Measurements from ENCODE around the gene SLC1A2. TPM values are rescaled to one million over a fixed set of nuclear protein-coding genes. Genes with fewer than 3 reads are reported as not detected.

Gene SLC1A2
- total and polyA plus RNA-seq, 2 of the 4 experiments (the other 2 are of a cell fraction): 0.15 to 0.54 TPM

DNA sequence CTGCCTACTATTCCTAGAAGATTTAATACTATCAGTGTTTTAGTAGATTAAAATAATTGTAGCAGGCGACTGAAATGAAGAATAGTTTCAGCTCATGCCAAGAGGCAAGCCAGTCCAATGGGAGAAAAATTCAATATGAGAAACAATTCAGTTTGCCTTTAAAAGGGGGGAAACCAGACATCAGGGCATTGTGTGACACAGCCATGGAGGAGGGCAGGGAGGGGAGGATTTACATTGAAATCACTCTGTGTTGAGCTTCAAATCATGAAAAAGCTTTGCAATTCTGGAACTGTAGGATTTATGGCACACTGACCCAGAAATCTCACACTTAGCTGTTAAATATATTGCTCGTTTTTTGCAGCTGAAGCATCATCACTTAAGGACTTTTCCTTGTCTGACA is 4.6 kb downstream of the SLC1A2 start:
- Histone ChIP-seq H3K36me3 (ENCODE audit: control insufficient read depth, insufficient read depth, low read length) (no peaks in the 10 kb centered on the region), H4K5ac (ENCODE audit: low read depth, low read length) (no peak overlapping the region), H3K27me3 (ENCODE audit: control insufficient read depth, insufficient read depth, low read length) (peaks cover 19% of the 10 kb centered on the region), H4K91ac (ENCODE audit: insufficient read depth, low read depth, low read length) (no peak overlapping the region), H3K27ac (ENCODE audit: insufficient read depth, low read length) (no peak overlapping the region), H3K9me1 (ENCODE audit: insufficient read depth, low read length) (no peaks in the 10 kb centered on the region), H3K4me3 (ENCODE audit: insufficient read depth, low read depth, low read length) (no peak overlapping the region), H2BK20ac (ENCODE audit: low read depth, low read length) (no peak overlapping the region), H2BK120ac (ENCODE audit: low read depth, low read length) (no peak overlapping the region), H3K4me2 (ENCODE audit: low read depth, low read length) (no peak overlapping the region), H3K79me1 (ENCODE audit: low read depth in 1 of 2, low read length in 2 of 2) (0 out of 4 replicates have a peak, but pooled peaks cover 0 to 3% of the 10 kb centered on the region in 2 experiments), H4K8ac (ENCODE audit: low read depth in 2 of 2, low read length in 2 of 2) (no peak overlapping the region), H3K18ac (ENCODE audit: low read depth, low read length) (no peak overlapping the region), H2AFZ (replicated peaks; ENCODE audit: low read length, poor library complexity) (no peak overlapping the region), H3K23ac (ENCODE audit: low read depth, low read length) (no peak overlapping the region), H3K14ac (replicated peaks; ENCODE audit: low read depth, low read length) (no peak overlapping the region), H3K9me3 (ENCODE audit: control insufficient read depth, insufficient read depth, low read length) (no peaks in the 10 kb centered on the region), H3K56ac (ENCODE audit: extremely low read depth, insufficient read depth, low read length) (no peak overlapping the region), H3K4me1 (ENCODE audit: control insufficient read depth, insufficient read depth, low read length) (peaks cover 2% of the 10 kb centered on the region; the same call in 1 of the 2 replicates), H3K4ac (ENCODE audit: low read depth, low read length) (no peak overlapping the region), H2AK5ac (ENCODE audit: low read depth, low read length) (no peak overlapping the region), H3K9ac (ENCODE audit: low read depth, low read length) (no peak overlapping the region), H4K20me1 (ENCODE audit: insufficient read depth, low read length) (no peaks in the 10 kb centered on the region), H2AK9ac (replicated peaks; ENCODE audit: low read depth, low read length, poor library complexity) (no peak overlapping the region), H2BK15ac (ENCODE audit: low read depth, low read length) (no peak overlapping the region), H2BK5ac (ENCODE audit: low read depth, low read length, poor library complexity, severe bottlenecking) (no peak overlapping the region)
- ATAC-seq (ENCODE audit: low read depth) (no peak), DNase-seq (no peak)
- no TSS peak for BruUV-seq (replicated peaks)
- dilution Hi-C loops (cut with HindIII; ENCODE audit: low sequenced_read_pairs, unreplicated experiment) (no loop called here), in situ Hi-C loops (cut with MboI; ENCODE audit: low sequenced_read_pairs) (loop anchor here (5.0 kb wide), 1 partner anchor 827 kb away; no protein-coding TSS in a partner anchor), intact Hi-C loops (cut with micrococcal nuclease) (no loop called here)
- ChIA-PET POLR2A (ENCODE audit: unreplicated experiment) (interaction anchor here (0.6 kb wide), 1 partner anchor 9 kb away, joined by 4 read pairs; no protein-coding TSS in a partner anchor), CTCF (interaction anchor here (0.6 kb wide), 1 partner anchor 168 kb away, joined by 3 read pairs; no protein-coding TSS in a partner anchor)
- WGBS, 2 experiments (ENCODE audit: extremely low coverage in 2 of 2, insufficient read length in 1 of 2): no CpG with 5 or more reads among the region's 2 CpGs
- no peak for TF ChIP-seq FOS (IDR thresholded peaks at IDR 0.05; ENCODE audit: low read depth, low read length)
- no peak for TF ChIP-seq MAZ (IDR thresholded peaks at IDR 0.05; ENCODE audit: borderline replicate concordance, low read depth, low read length)
- TF ChIP-seq CEBPB (IDR thresholded peaks at IDR 0.05; ENCODE audit: low read depth, low read length): no peak
- TF ChIP-seq NFE2L2 (IDR thresholded peaks at IDR 0.05; ENCODE audit: low read depth, low read length): no peak
- no peak for TF ChIP-seq RFX5 (IDR thresholded peaks at IDR 0.05; ENCODE audit: low read depth, low read length)
- no peak for TF ChIP-seq MAFK (IDR thresholded peaks at IDR 0.05; ENCODE audit: low read depth, low read length)
- TF ChIP-seq, protein P1, sequence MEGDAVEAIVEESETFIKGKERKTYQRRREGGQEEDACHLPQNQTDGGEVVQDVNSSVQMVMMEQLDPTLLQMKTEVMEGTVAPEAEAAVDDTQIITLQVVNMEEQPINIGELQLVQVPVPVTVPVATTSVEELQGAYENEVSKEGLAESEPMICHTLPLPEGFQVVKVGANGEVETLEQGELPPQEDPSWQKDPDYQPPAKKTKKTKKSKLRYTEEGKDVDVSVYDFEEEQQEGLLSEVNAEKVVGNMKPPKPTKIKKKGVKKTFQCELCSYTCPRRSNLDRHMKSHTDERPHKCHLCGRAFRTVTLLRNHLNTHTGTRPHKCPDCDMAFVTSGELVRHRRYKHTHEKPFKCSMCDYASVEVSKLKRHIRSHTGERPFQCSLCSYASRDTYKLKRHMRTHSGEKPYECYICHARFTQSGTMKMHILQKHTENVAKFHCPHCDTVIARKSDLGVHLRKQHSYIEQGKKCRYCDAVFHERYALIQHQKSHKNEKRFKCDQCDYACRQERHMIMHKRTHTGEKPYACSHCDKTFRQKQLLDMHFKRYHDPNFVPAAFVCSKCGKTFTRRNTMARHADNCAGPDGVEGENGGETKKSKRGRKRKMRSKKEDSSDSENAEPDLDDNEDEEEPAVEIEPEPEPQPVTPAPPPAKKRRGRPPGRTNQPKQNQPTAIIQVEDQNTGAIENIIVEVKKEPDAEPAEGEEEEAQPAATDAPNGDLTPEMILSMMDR (conservative IDR thresholded peaks at IDR 0.05; ENCODE audit: low read depth, low read length): no peak
- no peak for TF ChIP-seq CHD1 (IDR thresholded peaks at IDR 0.05; ENCODE audit: low read depth, low read length)
- TF ChIP-seq, protein P2, sequence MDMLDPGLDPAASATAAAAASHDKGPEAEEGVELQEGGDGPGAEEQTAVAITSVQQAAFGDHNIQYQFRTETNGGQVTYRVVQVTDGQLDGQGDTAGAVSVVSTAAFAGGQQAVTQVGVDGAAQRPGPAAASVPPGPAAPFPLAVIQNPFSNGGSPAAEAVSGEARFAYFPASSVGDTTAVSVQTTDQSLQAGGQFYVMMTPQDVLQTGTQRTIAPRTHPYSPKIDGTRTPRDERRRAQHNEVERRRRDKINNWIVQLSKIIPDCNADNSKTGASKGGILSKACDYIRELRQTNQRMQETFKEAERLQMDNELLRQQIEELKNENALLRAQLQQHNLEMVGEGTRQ (IDR thresholded peaks at IDR 0.05; ENCODE audit: low read depth, low read length): no peak
- TF ChIP-seq SMC3 (IDR thresholded peaks at IDR 0.05; ENCODE audit: low read depth, low read length): no peak
- TF ChIP-seq BHLHE40 (IDR thresholded peaks at IDR 0.05; ENCODE audit: low read depth, low read length): no peak
- TF ChIP-seq, protein P3, sequence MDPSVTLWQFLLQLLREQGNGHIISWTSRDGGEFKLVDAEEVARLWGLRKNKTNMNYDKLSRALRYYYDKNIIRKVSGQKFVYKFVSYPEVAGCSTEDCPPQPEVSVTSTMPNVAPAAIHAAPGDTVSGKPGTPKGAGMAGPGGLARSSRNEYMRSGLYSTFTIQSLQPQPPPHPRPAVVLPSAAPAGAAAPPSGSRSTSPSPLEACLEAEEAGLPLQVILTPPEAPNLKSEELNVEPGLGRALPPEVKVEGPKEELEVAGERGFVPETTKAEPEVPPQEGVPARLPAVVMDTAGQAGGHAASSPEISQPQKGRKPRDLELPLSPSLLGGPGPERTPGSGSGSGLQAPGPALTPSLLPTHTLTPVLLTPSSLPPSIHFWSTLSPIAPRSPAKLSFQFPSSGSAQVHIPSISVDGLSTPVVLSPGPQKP (IDR thresholded peaks at IDR 0.05; ENCODE audit: borderline replicate concordance, low read depth, low read length): no peak
- no peak for TF ChIP-seq RCOR1 (IDR thresholded peaks at IDR 0.05; ENCODE audit: insufficient replicate concordance, low read length)
- no peak for TF ChIP-seq MXI1 (IDR thresholded peaks at IDR 0.05; ENCODE audit: borderline replicate concordance, low read depth, low read length)
- no peak for TF ChIP-seq POLR2A (IDR thresholded peaks at IDR 0.05; ENCODE audit: low read depth, low read length)
- no peak for TF ChIP-seq RAD21 (IDR thresholded peaks at IDR 0.05; ENCODE audit: low read length)

Measured in IMR-90 (cell line).